Midbrain (tissue), 1 donor: ENCODE data around the gene RSPH9.
"Not testable (repeated sequence)": the region's sequence is repeated elsewhere in the genome, so short reads cannot be mapped to it uniquely, and the experiment has no call there.

Experiments used
- DNase-seq: peaks from one replicate; lab custom pipeline; 2025; lab: John Stamatoyannopoulos, UW

The RSPH9 gene

GRCh38 chr6:43629104-43629504 is 15.7 kb upstream of the RSPH9 start, which contains the start of gene GTPBP2:
Gene GTPBP2 (minus strand): TSS chr6:43629264. CDS start chr6:43629162, 102 bp downstream.
- DNase-seq: peak; percentile 99

GRCh38 chr6:43629505-43630300 is 15.1 kb upstream of the RSPH9 start:
- DNase-seq: peak; percentile 89

GRCh38 chr6:43630980-43631619 is 13.7 kb upstream of the RSPH9 start:
- no peak for DNase-seq

GRCh38 chr6:43633002-43633401 is 11.8 kb upstream of the RSPH9 start:
- DNase-seq: not testable (repeated sequence)

GRCh38 chr6:43634702-43635303 is 10.0 kb upstream of the RSPH9 start:
- DNase-seq: no peak

- DNase-seq: peak; percentile 88
Measured at GRCh38 chr6:43635387-43636307, 9.2 kb upstream of the RSPH9 start, which contains the start of gene MAD2L1BP. Gene MAD2L1BP (plus strand): TSS chr6:43635840. CDS start chr6:43635876, 36 bp downstream.

- DNase-seq: no peak
Measured at GRCh38 chr6:43636308-43636659, 8.6 kb upstream of the RSPH9 start.

GRCh38 chr6:43639984-43640800 is 4.6 kb upstream of the RSPH9 start:
- DNase-seq: no peak

GRCh38 chr6:43645613-43645964 is 753 bp downstream of the RSPH9 start:
- DNase-seq: no peak

- no peak for DNase-seq
Measured at GRCh38 chr6:43647613-43648012, 2.8 kb downstream of the RSPH9 start.

GRCh38 chr6:43648248-43648647 is 3.4 kb downstream of the RSPH9 start:
- no peak for DNase-seq

- DNase-seq: not testable (repeated sequence)
Measured at GRCh38 chr6:43652822-43653221, 8.0 kb downstream of the RSPH9 start.

- DNase-seq: no peak
Measured at GRCh38 chr6:43657221-43657802, 12.5 kb downstream of the RSPH9 start.

- DNase-seq: no peak
Measured at GRCh38 chr6:43658161-43658560, 13.3 kb downstream of the RSPH9 start.

GRCh38 chr6:43662948-43663347 is 18.1 kb downstream of the RSPH9 start:
- DNase-seq: not testable (repeated sequence)

GRCh38 chr6:43665376-43665775 is 20.5 kb downstream of the RSPH9 start:
- DNase-seq: no peak

GRCh38 chr6:43666196-43666920 is 21.5 kb downstream of the RSPH9 start:
- DNase-seq: no peak

GRCh38 chr6:43667245-43668150 is 22.7 kb downstream of the RSPH9 start:
- peak; percentile 78 for DNase-seq
